ENCODE data around the gene SUSD3.
"Not testable (repeated sequence)": the region's sequence is repeated elsewhere in the genome, so short reads cannot be mapped to it uniquely, and the experiment has no call there.

Gene SUSD3

DNA sequence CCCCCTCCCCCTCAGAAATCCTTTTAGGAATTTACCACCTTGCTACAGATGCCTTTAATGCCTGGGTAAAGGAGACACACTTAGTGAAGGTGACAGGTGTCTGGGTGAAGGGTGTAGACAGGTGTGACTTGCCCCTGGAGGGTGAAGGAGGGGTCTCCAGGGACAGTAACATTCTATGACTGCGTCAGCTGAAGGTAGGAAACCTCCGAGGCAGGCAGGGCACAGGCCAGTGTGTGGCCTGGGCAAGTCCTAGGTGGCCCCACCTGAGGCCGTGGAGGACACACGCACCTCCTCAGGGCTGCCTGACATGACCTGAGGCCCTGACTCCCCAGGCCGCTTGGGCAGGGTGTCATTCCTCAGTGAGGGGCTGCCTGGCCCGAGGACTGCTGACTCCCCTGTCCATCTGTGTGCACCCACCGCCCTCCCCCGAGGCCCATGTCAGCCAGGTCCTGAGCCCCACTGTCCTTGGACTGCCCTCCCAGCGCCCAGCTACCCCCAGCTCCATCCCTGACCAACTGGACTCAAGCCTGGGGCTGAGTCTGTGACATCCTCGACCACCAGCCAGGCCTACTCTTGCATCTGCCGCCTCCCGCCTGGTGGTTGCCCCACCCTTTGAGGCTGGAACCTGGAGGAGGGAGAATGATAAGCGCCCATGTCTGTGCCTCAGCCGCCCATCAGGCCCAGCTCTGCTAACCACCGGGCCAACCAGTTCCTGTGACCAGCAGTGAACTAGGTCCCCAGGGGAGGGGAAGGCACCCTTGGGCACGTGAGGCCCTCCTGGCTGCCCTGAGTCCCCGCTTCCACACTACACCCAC lies 55.9 kb downstream of the SUSD3 start:
- DNase-seq, result no peak

- DNase-seq, result no peak
Observed at GRCh38 chr9:93114984-93115335, 56.5 kb downstream of the SUSD3 start.

DNA sequence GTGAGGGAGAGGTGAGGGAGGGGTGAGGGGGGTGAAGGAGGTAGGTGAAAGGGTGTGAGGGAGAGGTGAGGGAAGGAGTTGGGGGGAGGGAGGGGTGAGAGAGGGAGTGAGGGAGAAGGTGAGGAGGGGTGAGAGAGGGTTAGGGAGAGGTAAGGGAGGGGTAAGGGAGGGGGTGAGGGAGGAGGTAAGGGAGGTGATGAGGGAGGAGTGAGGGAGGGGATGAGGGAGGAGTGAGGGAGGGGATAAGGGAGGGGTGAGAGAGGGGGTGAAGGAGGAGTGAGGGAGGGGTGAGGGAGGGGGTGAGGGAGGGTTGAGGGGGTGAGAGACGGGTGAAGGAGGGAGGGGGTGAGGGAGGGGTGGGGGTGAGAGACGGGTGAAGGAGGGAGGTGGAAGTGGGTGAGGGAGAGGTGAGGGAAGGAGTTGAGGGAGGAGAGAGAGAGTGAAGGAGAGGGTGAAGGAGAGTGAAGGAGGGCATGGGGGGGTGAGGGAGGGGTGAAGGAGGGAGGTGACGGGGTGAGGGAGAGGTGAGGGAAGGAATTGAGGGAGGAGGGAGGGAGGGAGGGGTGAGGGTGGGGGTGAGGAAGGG lies 57.1 kb downstream of the SUSD3 start:
- DNase-seq, result no peak

- DNase-seq, result no peak
Observed at GRCh38 chr9:93116072-93116961, 57.8 kb downstream of the SUSD3 start.

DNA sequence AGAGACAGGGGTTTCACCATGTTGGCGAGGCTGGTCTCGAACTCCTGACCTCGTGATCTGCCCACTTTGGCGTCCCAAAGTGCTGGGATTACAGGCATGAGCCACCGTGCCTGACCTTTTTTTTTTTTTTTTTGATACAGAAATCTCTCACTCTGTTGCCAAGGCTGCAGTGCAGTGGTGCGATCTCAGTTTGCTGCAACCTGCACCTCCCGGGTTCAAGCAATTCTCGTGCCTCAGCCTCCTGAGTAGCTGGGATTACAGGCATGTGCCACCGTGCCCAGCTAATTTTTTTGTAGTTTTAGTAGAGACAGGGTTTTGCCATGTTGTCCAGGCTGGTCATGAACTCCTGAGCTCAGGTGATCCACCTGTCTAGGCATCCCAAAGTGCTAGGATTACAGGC lies 59.0 kb downstream of the SUSD3 start:
- DNase-seq, result not testable (repeated sequence)

DNA sequence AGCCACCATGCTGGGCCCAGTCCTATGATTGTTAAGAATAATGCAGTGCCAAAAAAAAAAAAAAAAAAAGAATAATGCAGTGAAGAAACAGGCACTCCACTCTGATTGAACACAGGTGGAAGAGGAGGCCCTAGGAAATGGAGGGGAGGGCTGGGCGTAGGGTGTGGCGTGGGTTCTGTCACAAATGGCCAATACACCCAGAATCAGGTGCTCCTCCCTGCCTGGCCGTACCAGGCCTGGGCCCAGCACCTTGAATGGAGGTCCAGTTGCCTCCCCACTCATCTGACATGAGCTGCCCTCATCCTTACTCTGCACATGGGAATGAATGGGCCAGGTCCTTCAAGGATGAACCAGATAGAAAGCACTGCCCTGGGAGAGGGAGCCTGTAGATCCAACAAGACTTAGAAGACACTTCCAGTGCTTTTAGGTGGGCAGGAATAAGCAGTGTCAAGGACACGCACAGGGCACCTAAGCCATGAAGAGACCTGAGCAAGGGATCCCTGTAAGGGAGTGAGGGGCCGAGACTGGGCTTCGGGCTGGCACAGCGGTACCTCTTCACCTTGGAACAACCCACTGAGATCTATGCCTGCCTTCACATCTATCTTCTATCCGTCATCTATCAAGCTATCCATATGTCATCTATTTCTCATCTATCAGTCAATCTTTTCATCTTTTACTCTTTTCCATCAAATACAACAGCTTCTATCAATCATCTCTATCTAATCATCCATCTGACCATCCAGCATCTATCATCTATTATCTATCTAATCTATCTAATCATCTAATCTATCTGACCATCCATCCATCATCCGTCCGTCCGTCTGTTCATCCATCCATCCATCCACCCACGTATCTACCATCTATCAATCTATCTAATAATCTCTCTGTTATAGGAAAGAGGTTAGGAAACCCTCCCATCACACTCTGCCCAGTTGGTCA lies 59.7 kb downstream of the SUSD3 start:
- DNase-seq, result no peak

DNA sequence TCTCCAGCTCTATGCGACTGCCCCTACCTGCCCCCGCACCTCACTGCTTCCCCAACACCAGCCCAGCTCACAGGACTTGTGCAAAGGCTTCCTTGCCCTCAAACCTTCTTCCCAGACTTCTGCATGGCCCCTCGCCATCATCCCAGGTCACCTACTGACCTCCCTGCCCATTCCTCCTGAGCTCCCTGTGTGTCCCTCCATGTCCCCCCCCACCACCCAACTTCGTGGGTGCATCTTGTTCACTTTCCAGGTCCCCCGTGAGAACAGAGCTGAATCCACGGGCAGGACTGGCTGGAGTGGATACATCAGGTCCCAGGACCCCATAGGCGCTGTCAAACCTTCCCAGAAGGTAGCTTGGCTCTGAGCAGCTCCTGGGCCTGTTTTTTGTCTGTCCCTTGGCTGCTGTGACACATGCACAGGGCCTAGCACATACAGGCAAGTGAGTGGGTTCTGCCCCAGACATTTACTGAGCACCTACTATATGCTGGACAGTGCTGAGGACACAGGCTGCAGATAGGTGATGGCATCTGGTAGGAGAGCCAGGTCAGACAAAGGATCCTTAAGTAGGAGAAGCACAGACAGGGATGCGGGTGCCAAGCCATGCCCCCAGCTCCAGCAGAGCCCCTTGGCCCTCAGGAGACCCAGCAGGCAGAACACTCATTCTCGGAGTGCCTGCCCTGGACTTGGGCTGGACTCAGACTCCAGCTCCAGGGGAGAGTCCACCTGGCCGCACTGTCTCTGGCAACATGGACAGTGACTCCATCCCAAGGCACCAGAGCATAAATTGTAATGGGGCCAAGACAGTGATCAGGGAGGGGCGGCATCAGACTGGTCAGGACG lies 60.6 kb downstream of the SUSD3 start:
- no peak for DNase-seq

DNA sequence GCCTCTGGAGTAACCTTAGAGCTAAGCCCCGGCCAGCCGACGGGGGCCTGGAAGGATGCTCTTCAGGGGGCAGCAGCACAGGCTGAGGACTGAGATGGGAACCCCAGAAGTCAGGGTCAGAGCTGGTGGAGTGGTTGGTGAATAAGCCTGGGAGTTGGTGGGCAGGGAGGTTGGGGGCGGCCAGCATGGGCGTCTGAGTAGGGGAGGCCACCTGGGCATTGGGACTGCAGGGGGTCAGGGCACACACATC lies 61.1 kb downstream of the SUSD3 start:
- DNase-seq, result no peak

- no peak for DNase-seq
Observed at GRCh38 chr9:93119953-93120845, 61.7 kb downstream of the SUSD3 start.

GRCh38 chr9:93120846-93121315 lies 62.4 kb downstream of the SUSD3 start:
- no peak for DNase-seq

GRCh38 chr9:93121316-93122241 lies 63.1 kb downstream of the SUSD3 start:
- no peak for DNase-seq

GRCh38 chr9:93122721-93123221 lies 64.3 kb downstream of the SUSD3 start:
- DNase-seq, result no peak

DNA sequence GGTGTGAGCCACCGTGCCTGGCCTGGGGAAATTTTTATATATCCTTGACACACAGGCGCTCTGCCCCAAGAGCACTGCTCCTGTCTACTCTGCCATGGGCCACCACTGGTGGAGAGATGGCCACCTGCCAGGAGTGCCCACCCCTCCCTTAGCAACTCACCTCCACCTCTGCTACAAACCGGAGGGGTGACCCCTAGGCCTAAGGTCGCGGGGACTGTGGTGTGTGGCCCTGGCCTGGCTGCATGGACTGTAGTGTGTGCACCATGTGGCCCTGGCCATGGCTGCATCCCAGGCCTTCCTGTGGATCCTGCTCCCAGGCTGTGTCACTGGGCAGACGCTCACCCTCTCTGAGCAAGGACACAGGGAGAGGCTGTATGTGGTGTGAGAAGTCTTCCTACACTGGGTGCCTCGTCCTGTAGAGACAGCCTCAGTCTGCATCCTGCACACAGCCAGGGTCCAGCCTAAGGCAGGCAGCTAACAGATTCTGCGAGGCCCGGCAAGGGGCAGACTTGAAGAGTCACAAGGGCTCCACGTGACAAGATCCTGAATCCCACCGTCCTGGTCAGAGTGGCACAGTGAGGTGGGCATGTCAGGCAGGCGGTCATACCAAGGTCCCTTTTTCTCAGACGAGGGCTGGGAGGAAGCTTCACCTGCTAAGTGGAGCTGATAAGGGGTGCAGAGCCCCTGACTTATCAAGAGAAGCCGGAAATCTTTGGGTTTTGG lies 65.2 kb downstream of the SUSD3 start:
- no peak for DNase-seq

DNA sequence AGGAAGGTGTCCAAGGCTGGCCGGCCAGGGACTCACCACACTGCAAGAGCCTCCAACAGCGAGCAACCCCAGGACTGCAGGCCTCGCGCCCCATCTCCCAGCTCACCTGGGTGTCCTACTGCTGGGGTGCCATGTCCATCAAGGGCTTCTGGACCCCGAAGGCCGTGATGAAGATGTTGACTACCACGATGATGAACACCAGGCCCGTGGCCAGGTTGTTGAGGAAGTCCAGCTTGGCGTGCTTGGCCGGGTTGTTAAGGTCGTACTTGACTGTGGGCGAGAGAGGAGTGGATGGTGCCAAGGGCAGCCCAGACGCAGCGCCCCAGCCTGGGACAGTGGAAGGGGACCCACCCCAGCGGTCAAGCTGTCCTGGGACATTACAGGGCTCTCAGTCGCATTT lies 66.3 kb downstream of the SUSD3 start:
- DNase-seq, result no peak

GRCh38 chr9:93125331-93125894 lies 66.9 kb downstream of the SUSD3 start:
- DNase-seq, result no peak

DNA sequence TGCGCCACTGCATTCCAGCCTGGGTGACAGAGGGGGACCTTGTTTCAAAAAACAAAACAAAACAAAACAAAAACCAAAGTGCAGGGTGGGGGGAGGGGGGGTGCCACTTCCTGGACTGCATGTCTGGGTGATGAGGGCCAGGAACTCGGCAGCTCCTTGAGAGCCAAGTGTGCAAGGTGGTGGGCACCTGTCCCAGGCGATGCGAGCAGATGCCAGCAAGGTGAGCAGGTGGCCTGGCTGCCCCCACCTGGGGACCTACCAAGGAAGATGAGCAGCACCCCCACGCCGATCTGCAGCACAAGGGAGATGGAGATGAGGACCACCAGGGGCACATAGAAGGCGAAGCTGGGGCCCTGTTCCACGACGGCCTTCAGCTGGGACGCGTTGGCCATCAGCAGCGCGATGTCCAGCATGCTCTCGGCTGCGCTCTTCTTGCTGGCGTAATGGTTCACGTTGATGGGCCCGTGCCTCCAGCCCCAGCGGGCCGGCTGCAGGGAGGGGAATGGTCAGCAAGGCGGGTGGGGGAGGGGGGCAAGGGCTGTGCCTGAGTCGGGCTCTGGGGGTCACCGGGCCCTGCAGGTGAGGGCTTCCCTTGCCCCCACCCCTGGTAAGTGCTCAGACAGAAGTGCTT lies 67.8 kb downstream of the SUSD3 start:
- DNase-seq, result no peak

DNA sequence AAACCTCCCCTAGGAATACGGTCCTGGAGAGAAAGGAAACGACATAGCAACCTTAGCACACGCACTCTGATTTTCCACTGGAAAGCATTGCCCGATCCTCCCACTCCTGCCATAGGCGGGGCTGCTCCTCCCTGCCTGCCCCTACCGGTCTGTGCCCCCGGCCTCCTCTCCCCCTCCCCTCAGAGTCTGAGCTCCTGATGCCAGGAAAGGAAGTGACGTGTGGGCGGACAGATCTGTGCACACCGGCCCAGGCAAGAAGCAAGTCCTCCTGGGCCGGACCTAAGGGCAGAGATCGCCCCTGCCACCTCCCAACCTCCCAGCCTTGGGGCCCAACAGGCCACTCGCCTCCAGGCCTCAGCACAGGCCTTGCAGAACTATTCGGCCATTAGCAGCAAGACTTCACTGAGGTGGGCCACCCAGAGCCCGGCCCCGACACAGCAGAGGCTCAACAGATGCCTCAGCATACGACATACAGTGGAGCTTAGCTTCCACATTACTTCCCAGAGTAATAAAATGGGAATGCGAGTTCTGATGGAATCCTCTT lies 68.4 kb downstream of the SUSD3 start:
- DNase-seq, result no peak

Measured in NCI-H2081 treated with DMSO at 0.1 percent for 48 hours (cell line).